ENCODE results near the gene DCAF6.

- no peak for TF ChIP-seq CTCF (IDR thresholded peaks at IDR 0.05)
- no peak for TF ChIP-seq POLR2AphosphoS5 (IDR thresholded peaks at IDR 0.05)
Measured at GRCh38 chr1:167936930-167937708, 636 bp downstream of the DCAF6 start, which contains the start of gene MPC2.
